A673 (cell line): ENCODE data around the gene GRM5.

Experiments used
- CTCF ChIP-seq: fragments of 300-800, 200-600 bp; sonication (generic); conservative IDR thresholded peaks from 2 replicates; pipeline ENCODE4 v1.5.1; 2017; ENCODE audit warnings: low read depth, mild to moderate bottlenecking, antibody characterized with exemption, low read length, moderate library complexity, mixed read lengths
- EZH2 ChIP-seq: fragments of 200-600 bp; sonication (generic); IDR thresholded peaks from 2 replicates; pipeline ENCODE4 v1.6.1; 2017; ENCODE audit warnings: borderline replicate concordance, low read depth, mild to moderate bottlenecking, mixed read lengths, antibody characterized with exemption, low read length; ENCODE audit not compliant: poor library complexity, severe bottlenecking

- TF ChIP-seq CTCF (no peak), EZH2 (no peak)
Observed at GRCh38 chr11:88569342-88569741, 496.4 kb downstream of the GRM5 start.
